ENCODE data around the gene PCDH17.

DNA sequence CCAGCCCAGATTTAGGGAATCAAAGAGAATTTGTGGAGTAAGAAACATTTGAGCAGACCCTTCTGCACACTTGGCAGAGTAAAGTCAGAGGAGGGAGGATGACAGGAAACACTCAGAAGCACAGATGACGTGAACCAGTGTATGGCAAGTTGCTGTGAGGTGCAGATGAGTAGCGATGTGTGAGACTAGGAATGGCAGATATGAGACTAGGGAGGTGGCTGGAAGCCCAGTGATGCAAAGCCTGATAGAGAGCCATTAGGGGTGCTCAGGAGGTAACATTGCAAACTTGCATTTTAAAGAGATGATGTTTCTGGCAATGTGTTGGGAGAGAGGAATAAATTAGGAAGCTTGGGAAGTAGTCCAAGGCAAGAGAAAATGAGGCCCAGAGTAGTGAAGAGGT is 44.0 kb downstream of the PCDH17 start:
- TF ChIP-seq, protein P1, sequence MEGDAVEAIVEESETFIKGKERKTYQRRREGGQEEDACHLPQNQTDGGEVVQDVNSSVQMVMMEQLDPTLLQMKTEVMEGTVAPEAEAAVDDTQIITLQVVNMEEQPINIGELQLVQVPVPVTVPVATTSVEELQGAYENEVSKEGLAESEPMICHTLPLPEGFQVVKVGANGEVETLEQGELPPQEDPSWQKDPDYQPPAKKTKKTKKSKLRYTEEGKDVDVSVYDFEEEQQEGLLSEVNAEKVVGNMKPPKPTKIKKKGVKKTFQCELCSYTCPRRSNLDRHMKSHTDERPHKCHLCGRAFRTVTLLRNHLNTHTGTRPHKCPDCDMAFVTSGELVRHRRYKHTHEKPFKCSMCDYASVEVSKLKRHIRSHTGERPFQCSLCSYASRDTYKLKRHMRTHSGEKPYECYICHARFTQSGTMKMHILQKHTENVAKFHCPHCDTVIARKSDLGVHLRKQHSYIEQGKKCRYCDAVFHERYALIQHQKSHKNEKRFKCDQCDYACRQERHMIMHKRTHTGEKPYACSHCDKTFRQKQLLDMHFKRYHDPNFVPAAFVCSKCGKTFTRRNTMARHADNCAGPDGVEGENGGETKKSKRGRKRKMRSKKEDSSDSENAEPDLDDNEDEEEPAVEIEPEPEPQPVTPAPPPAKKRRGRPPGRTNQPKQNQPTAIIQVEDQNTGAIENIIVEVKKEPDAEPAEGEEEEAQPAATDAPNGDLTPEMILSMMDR (conservative IDR thresholded peaks at IDR 0.05), result no peak
- no peak for TF ChIP-seq EZH2 (IDR thresholded peaks at IDR 0.05; ENCODE audit: low read depth)

Data from PC-9 (cell line).